ENCODE results near the gene MSANTD2.

Gene MSANTD2

GRCh38 chr11:124743050-124743449 is 57.2 kb downstream of the MSANTD2 start:
- Histone ChIP-seq H3K79me2 (ENCODE audit: control insufficient read depth, low read length) (peaks cover 18% of the 10 kb centered on the region), H4K20me1 (ENCODE audit: control insufficient read depth, insufficient read depth, low read depth, low read length) (no peaks in the 10 kb centered on the region), H3K27me3 (ENCODE audit: control insufficient read depth, low read length) (peaks cover 13% of the 10 kb centered on the region), H3K4me2 (ENCODE audit: low read length) (peak overlapping the region; percentile 98; the same call in 1 of the 2 replicates), H3K36me3 (ENCODE audit: control insufficient read depth, low read length) (no peaks in the 10 kb centered on the region), H3K9me2 (replicated peaks; ENCODE audit: control insufficient read depth, low read length) (no peaks in the 10 kb centered on the region), H3K9me3 (ENCODE audit: control insufficient read depth, insufficient read depth, low read length) (no peaks in the 10 kb centered on the region), H3K4me3 (ENCODE audit: low read length) (no peak overlapping the region), H3F3A (ENCODE audit: control insufficient read depth, insufficient read depth) (0 out of 2 replicates have a peak, but pooled peaks cover 3% of the 10 kb centered on the region), H3K4me1 (ENCODE audit: control insufficient read depth, low read length) (peaks cover 49% of the 10 kb centered on the region), H3K27ac (ENCODE audit: low read depth, low read length) (no peak overlapping the region)
- TF ChIP-seq CTCF (IDR thresholded peaks at IDR 0.05; ENCODE audit: low read depth, low read length, poor library complexity, severe bottlenecking) (no peak), EZH2phosphoT487 (IDR thresholded peaks at IDR 0.05; ENCODE audit: borderline replicate concordance, low read length) (no peak)

- H3K4me2 ChIP-seq (ENCODE audit: low read length): peak overlapping the region; percentile 98
These were observed 57.7 kb downstream of the MSANTD2 start for GRCh38 chr11:124742555-124742954.

GRCh38 chr11:124740277-124740882 is 59.8 kb downstream of the MSANTD2 start:
- Histone ChIP-seq H3K79me2 (ENCODE audit: control insufficient read depth, low read length) (peaks cover 18% of the 10 kb centered on the region), H4K20me1 (ENCODE audit: control insufficient read depth, insufficient read depth, low read depth, low read length) (no peaks in the 10 kb centered on the region), H3K4me2 (ENCODE audit: low read length) (peak overlapping the region; percentile 98), H3K9me3 (ENCODE audit: control insufficient read depth, insufficient read depth, low read length) (no peaks in the 10 kb centered on the region), H3K36me3 (ENCODE audit: control insufficient read depth, low read length) (no peaks in the 10 kb centered on the region), H3K27me3 (ENCODE audit: control insufficient read depth, low read length) (peaks cover 18% of the 10 kb centered on the region), H3K4me3 (ENCODE audit: low read length) (peak overlapping the region; percentile 94), H3K27ac (ENCODE audit: low read depth, low read length) (no peak overlapping the region), H3F3A (ENCODE audit: control insufficient read depth, insufficient read depth) (0 out of 2 replicates have a peak, but pooled peaks cover 3% of the 10 kb centered on the region), H3K9me2 (replicated peaks; ENCODE audit: control insufficient read depth, low read length) (no peaks in the 10 kb centered on the region), H3K4me1 (ENCODE audit: control insufficient read depth, low read length) (peaks cover 42% of the 10 kb centered on the region)
- TF ChIP-seq EZH2phosphoT487 (IDR thresholded peaks at IDR 0.05; ENCODE audit: borderline replicate concordance, low read length) (no peak), CTCF (IDR thresholded peaks at IDR 0.05; ENCODE audit: low read depth, low read length, poor library complexity, severe bottlenecking) (peak; percentile 75)

More at GRCh38 chr11:124742555-124742954, 57.7 kb downstream of the MSANTD2 start:
- Histone ChIP-seq H3K4me1 (ENCODE audit: control insufficient read depth, low read length) (peaks cover 49% of the 10 kb centered on the region), H4K20me1 (ENCODE audit: control insufficient read depth, insufficient read depth, low read depth, low read length) (no peaks in the 10 kb centered on the region), H3K27me3 (ENCODE audit: control insufficient read depth, low read length) (peaks cover 15% of the 10 kb centered on the region), H3K27ac (ENCODE audit: low read depth, low read length) (no peak overlapping the region), H3K79me2 (ENCODE audit: control insufficient read depth, low read length) (peaks cover 18% of the 10 kb centered on the region), H3K4me3 (ENCODE audit: low read length) (peak overlapping the region; percentile 94), H3K36me3 (ENCODE audit: control insufficient read depth, low read length) (no peaks in the 10 kb centered on the region), H3F3A (ENCODE audit: control insufficient read depth, insufficient read depth) (0 out of 2 replicates have a peak, but pooled peaks cover 3% of the 10 kb centered on the region), H3K9me3 (ENCODE audit: control insufficient read depth, insufficient read depth, low read length) (no peaks in the 10 kb centered on the region), H3K9me2 (replicated peaks; ENCODE audit: control insufficient read depth, low read length) (no peaks in the 10 kb centered on the region)
- TF ChIP-seq CTCF (IDR thresholded peaks at IDR 0.05; ENCODE audit: low read depth, low read length, poor library complexity, severe bottlenecking) (no peak), EZH2phosphoT487 (IDR thresholded peaks at IDR 0.05; ENCODE audit: borderline replicate concordance, low read length) (no peak)

Data from DOHH2 (cell line).